HG03103 (cell line): ENCODE measurements around the gene PARD6A.
"Not testable (repeated sequence)": the region's sequence is repeated elsewhere in the genome, so short reads cannot be mapped to it uniquely, and the experiment has no call there.

Experiments used
- ATAC-seq: cut with Tn5 transposase; IDR thresholded peaks from one replicate; pipeline ENCODE4 v1.9.1; 2021; ENCODE audit warnings: low read depth; ENCODE audit not compliant: unreplicated experiment

PARD6A gene

GRCh38 chr16:67679935-67680897, 19.5 kb downstream of the PARD6A start:
- ATAC-seq: no peak

- no peak for ATAC-seq
These were observed 23.0 kb downstream of the PARD6A start for GRCh38 chr16:67683767-67684166.

DNA sequence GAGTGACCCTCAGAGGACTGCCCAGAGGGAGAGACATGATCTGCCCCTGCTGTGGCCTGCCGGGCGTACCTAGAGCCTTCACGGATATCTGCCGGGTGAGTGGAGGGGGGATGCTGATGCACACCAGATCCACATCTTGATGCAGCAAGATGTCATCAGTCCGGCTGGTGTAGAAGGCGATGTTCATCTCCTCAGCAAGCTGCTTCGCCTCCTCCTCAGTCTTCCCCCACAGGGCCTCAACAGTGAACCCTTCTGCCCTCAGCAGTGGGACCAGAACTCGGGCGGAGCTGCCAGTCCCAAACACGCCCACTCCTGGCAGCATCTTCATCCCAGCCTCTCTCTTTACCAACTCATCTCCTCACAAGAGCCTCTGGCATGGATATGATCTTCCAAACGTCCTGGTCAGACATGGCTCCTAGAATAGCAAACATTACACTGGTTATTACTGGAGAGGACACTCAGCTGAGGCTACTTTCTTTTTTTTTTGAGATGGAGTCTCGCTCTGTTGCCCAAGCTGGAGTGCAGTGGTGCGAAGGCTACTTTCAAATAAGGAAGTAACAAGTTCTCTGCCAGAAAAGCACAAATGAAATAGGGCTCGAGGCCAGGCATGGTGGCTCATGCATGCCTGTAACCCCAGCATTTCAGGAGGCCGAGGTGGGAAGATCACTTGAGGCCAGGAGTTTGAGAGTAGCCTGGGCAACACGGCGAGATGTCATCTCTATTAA, 24.8 kb downstream of the PARD6A start:
- ATAC-seq: no peak

- ATAC-seq: not testable (repeated sequence)
These were observed 32.9 kb downstream of the PARD6A start for GRCh38 chr16:67693517-67694285.

DNA sequence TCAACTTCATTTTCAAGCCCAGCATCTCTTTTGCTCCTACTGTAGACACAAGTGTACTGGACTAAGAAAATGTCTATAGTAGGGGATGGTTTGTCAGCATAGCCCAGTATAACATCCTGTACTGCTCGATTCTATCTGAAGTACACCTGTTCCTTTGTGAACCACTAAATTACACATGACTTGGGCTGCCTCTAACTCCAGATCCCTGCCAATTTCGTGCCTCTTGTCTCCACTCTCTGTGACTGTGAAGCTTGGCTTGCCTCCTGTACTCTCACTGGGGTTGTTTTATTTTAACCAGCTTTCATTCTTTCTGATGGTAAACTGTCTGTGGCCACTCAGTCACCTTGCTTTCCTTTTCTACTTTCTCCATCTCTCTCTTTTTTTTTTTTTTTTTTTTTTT, 33.9 kb downstream of the PARD6A start:
- no peak for ATAC-seq

GRCh38 chr16:67697422-67698185, 36.8 kb downstream of the PARD6A start:
- no peak for ATAC-seq

DNA sequence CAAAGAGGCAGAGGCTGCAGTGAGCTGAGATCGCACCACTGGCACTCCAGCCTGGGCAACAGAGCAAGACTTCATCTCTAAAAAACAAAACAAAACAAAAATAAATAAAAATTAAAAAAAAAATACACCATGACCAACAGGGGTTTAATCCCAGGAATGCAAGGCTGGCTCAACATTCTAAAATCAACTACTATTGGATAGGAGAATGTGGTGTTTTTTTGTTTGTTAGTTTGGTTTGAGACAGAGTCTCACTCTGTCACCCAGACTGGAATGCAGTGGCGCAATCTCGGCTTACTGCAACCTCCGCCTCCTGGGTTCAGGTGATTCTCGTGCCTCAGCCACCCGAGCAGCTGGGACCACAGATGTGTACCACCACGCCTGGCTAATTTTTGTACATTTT, 38.5 kb downstream of the PARD6A start:
- no peak for ATAC-seq

- ATAC-seq: no peak
These were observed 40.7 kb downstream of the PARD6A start for GRCh38 chr16:67701420-67701819.

GRCh38 chr16:67702130-67702529, 41.4 kb downstream of the PARD6A start:
- no peak for ATAC-seq

DNA sequence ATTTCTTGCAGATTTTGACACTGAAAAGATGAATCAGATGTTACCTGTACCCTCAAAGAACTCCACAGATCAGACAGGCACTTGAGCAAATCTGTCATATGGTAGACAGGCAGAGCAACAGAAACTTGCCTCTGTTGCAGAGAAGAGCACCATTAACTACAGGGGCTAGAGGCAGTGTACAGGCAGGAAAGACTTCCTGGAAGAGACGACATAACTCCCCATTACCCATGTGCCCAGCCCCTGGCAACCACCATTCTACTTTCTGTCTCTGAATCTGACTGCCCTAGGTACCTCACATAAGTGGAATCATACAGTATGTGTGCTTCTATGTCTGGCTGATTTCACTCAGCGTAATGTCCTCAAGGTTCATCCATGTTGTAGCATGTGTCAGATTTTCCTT, 42.9 kb downstream of the PARD6A start:
- ATAC-seq: no peak

DNA sequence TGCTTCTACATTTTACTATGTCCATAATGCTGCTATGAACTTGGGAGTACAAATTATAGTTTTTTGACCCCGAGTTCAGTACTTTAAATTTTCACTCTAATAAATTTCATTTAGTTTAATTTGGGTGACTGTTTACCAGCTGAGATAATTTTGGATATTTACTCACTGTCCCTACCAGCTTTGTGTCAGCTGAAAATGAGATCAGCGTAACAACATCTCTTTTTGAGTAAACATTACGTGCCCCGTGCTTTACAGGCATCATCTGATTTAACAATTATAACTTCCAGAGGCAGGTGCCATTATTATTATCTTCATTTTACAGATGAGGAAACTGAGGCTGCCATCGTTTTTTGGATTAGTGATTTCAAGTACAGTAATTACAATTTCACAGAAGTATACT, 43.4 kb downstream of the PARD6A start:
- no peak for ATAC-seq

GRCh38 chr16:67707210-67707609, 46.5 kb downstream of the PARD6A start:
- no peak for ATAC-seq

GRCh38 chr16:67707790-67708189, 47.0 kb downstream of the PARD6A start:
- no peak for ATAC-seq

DNA sequence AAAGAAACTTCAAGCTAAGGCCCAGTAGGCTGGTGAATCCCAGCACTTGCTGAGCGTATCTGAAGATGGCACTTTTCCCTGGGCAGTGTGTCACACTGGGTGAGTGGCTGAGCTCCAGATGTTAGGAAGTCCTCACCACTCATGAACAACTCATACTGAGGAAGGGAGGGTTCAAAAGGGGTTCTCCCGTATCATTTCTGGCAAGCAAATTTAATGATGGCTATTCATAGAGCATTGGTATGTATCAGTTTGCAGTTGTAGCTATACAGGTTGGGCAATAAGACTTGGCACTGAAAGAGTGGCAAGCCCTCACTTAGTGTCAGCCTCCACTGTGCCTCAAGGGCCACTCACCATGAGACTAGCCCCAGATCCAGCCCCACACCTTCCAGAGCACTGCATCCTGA, 47.6 kb downstream of the PARD6A start:
- ATAC-seq: no peak

GRCh38 chr16:67709050-67709449, 48.3 kb downstream of the PARD6A start:
- ATAC-seq: no peak

- ATAC-seq: no peak
These were observed 49.8 kb downstream of the PARD6A start for GRCh38 chr16:67710607-67711006.
